Measurements from ENCODE around the gene ENTPD7.

The ENTPD7 gene

GRCh38 chr10:99660662-99661376 lies 1.5 kb downstream of the ENTPD7 start:
- Mint-ChIP-seq H3K4me1 (ENCODE audit: low read depth) (peaks cover 29% of the 10 kb centered on the region), H3K27ac (no peak overlapping the region), H3K27me3 (peaks cover 11% of the 10 kb centered on the region), H3K4me3 (no peak overlapping the region), H3K9me3 (no peaks in the 10 kb centered on the region), H3K36me3 (ENCODE audit: low read depth) (peaks cover 30% of the 10 kb centered on the region)
- no peak for DNase-seq

GRCh38 chr10:99661377-99661763 lies 2.1 kb downstream of the ENTPD7 start:
- peaks cover 33% of the 10 kb centered on the region for H3K36me3 Mint-ChIP-seq (ENCODE audit: low read depth)
- no peaks in the 10 kb centered on the region for H3K9me3 Mint-ChIP-seq
- no peak for DNase-seq
- peaks cover 6% of the 10 kb centered on the region for H3K27me3 Mint-ChIP-seq
- no peak overlapping the region for H3K27ac Mint-ChIP-seq
- no peak overlapping the region for H3K4me3 Mint-ChIP-seq
- peaks cover 29% of the 10 kb centered on the region for H3K4me1 Mint-ChIP-seq (ENCODE audit: low read depth)

GRCh38 chr10:99665304-99665703 lies 6.0 kb downstream of the ENTPD7 start:
- no peaks in the 10 kb centered on the region for H3K9me3 Mint-ChIP-seq
- DNase-seq, result no peak
- H3K36me3 Mint-ChIP-seq (ENCODE audit: low read depth), result peaks cover 41% of the 10 kb centered on the region
- H3K4me1 Mint-ChIP-seq (ENCODE audit: low read depth), result peaks cover 12% of the 10 kb centered on the region
- H3K27me3 Mint-ChIP-seq, result no peaks in the 10 kb centered on the region
- H3K4me3 Mint-ChIP-seq, result no peak overlapping the region
- H3K27ac Mint-ChIP-seq, result no peak overlapping the region

GRCh38 chr10:99667108-99667751 lies 7.9 kb downstream of the ENTPD7 start:
- DNase-seq, result no peak
- Mint-ChIP-seq H3K36me3 (ENCODE audit: low read depth) (peaks cover 36% of the 10 kb centered on the region), H3K27ac (no peak overlapping the region), H3K4me3 (no peak overlapping the region), H3K4me1 (ENCODE audit: low read depth) (no peaks in the 10 kb centered on the region), H3K27me3 (no peaks in the 10 kb centered on the region), H3K9me3 (no peaks in the 10 kb centered on the region)

- Mint-ChIP-seq H3K27me3 (no peaks in the 10 kb centered on the region), H3K36me3 (ENCODE audit: low read depth) (peaks cover 18% of the 10 kb centered on the region), H3K4me1 (ENCODE audit: low read depth) (peaks cover 4% of the 10 kb centered on the region), H3K9me3 (no peaks in the 10 kb centered on the region), H3K4me3 (no peak overlapping the region), H3K27ac (no peak overlapping the region)
- no peak for DNase-seq
Observed at GRCh38 chr10:99671386-99671785, 12.1 kb downstream of the ENTPD7 start.

GRCh38 chr10:99672884-99673283 lies 13.6 kb downstream of the ENTPD7 start:
- H3K36me3 Mint-ChIP-seq (ENCODE audit: low read depth), result peaks cover 12% of the 10 kb centered on the region

GRCh38 chr10:99673492-99673891 lies 14.2 kb downstream of the ENTPD7 start:
- H3K27me3 Mint-ChIP-seq, result no peaks in the 10 kb centered on the region
- H3K36me3 Mint-ChIP-seq (ENCODE audit: low read depth), result peaks cover 11% of the 10 kb centered on the region

More at GRCh38 chr10:99672884-99673283, 13.6 kb downstream of the ENTPD7 start:
- Mint-ChIP-seq H3K4me1 (ENCODE audit: low read depth) (peaks cover 8% of the 10 kb centered on the region), H3K27me3 (no peaks in the 10 kb centered on the region), H3K27ac (no peak overlapping the region), H3K9me3 (no peaks in the 10 kb centered on the region), H3K4me3 (no peak overlapping the region)
- no peak for DNase-seq

GRCh38 chr10:99674762-99675161 lies 15.5 kb downstream of the ENTPD7 start:
- H3K9me3 Mint-ChIP-seq, result no peaks in the 10 kb centered on the region
- no peak overlapping the region for H3K4me3 Mint-ChIP-seq
- no peaks in the 10 kb centered on the region for H3K27me3 Mint-ChIP-seq
- no peak for DNase-seq
- H3K27ac Mint-ChIP-seq, result no peak overlapping the region
- peaks cover 18% of the 10 kb centered on the region for H3K36me3 Mint-ChIP-seq (ENCODE audit: low read depth)
- peaks cover 9% of the 10 kb centered on the region for H3K4me1 Mint-ChIP-seq (ENCODE audit: low read depth)

More at GRCh38 chr10:99673492-99673891, 14.2 kb downstream of the ENTPD7 start:
- no peak overlapping the region for H3K4me3 Mint-ChIP-seq
- H3K27ac Mint-ChIP-seq, result no peak overlapping the region
- DNase-seq, result no peak
- no peaks in the 10 kb centered on the region for H3K9me3 Mint-ChIP-seq
- H3K4me1 Mint-ChIP-seq (ENCODE audit: low read depth), result peaks cover 8% of the 10 kb centered on the region

- Mint-ChIP-seq H3K4me3 (no peak overlapping the region), H3K36me3 (ENCODE audit: low read depth) (peaks cover 28% of the 10 kb centered on the region), H3K27me3 (no peaks in the 10 kb centered on the region), H3K9me3 (no peaks in the 10 kb centered on the region), H3K27ac (no peak overlapping the region), H3K4me1 (ENCODE audit: low read depth) (peaks cover 9% of the 10 kb centered on the region)
- no peak for DNase-seq
Observed at GRCh38 chr10:99676426-99676825, 17.1 kb downstream of the ENTPD7 start.

- peaks cover 9% of the 10 kb centered on the region for H3K4me1 Mint-ChIP-seq (ENCODE audit: low read depth)
- no peak for DNase-seq
- no peak overlapping the region for H3K27ac Mint-ChIP-seq
- H3K4me3 Mint-ChIP-seq, result no peak overlapping the region
- H3K36me3 Mint-ChIP-seq (ENCODE audit: low read depth), result peaks cover 31% of the 10 kb centered on the region
- H3K9me3 Mint-ChIP-seq, result no peaks in the 10 kb centered on the region
- no peaks in the 10 kb centered on the region for H3K27me3 Mint-ChIP-seq
Observed at GRCh38 chr10:99676895-99677294, 17.6 kb downstream of the ENTPD7 start.

- no peaks in the 10 kb centered on the region for H3K27me3 Mint-ChIP-seq
- H3K4me3 Mint-ChIP-seq, result no peak overlapping the region
- peaks cover 39% of the 10 kb centered on the region for H3K36me3 Mint-ChIP-seq (ENCODE audit: low read depth)
- H3K27ac Mint-ChIP-seq, result no peak overlapping the region
- H3K4me1 Mint-ChIP-seq (ENCODE audit: low read depth), result peaks cover 7% of the 10 kb centered on the region
- no peaks in the 10 kb centered on the region for H3K9me3 Mint-ChIP-seq
- no peak for DNase-seq
Observed at GRCh38 chr10:99678921-99679320, 19.6 kb downstream of the ENTPD7 start.

- H3K9me3 Mint-ChIP-seq, result no peaks in the 10 kb centered on the region
- no peak overlapping the region for H3K4me3 Mint-ChIP-seq
- H3K4me1 Mint-ChIP-seq (ENCODE audit: low read depth), result peaks cover 12% of the 10 kb centered on the region
- H3K27me3 Mint-ChIP-seq, result no peaks in the 10 kb centered on the region
- no peak overlapping the region for H3K27ac Mint-ChIP-seq
- H3K36me3 Mint-ChIP-seq (ENCODE audit: low read depth), result peaks cover 55% of the 10 kb centered on the region
- DNase-seq, result no peak
Observed at GRCh38 chr10:99681553-99681952, 22.2 kb downstream of the ENTPD7 start.

GRCh38 chr10:99682032-99682431 lies 22.7 kb downstream of the ENTPD7 start:
- Mint-ChIP-seq H3K36me3 (ENCODE audit: low read depth) (peaks cover 58% of the 10 kb centered on the region), H3K27me3 (no peaks in the 10 kb centered on the region), H3K4me3 (no peak overlapping the region), H3K27ac (no peak overlapping the region), H3K4me1 (ENCODE audit: low read depth) (peaks cover 9% of the 10 kb centered on the region), H3K9me3 (no peaks in the 10 kb centered on the region)
- no peak for DNase-seq

- DNase-seq, result no peak
- H3K9me3 Mint-ChIP-seq, result no peaks in the 10 kb centered on the region
- H3K27me3 Mint-ChIP-seq, result no peaks in the 10 kb centered on the region
- H3K36me3 Mint-ChIP-seq (ENCODE audit: low read depth), result peaks cover 60% of the 10 kb centered on the region
- H3K4me1 Mint-ChIP-seq (ENCODE audit: low read depth), result peaks cover 8% of the 10 kb centered on the region
- H3K27ac Mint-ChIP-seq, result no peak overlapping the region
- H3K4me3 Mint-ChIP-seq, result no peak overlapping the region
Observed at GRCh38 chr10:99682752-99683151, 23.4 kb downstream of the ENTPD7 start.

GRCh38 chr10:99685597-99685967 lies 26.3 kb downstream of the ENTPD7 start:
- Mint-ChIP-seq H3K36me3 (ENCODE audit: low read depth) (peaks cover 55% of the 10 kb centered on the region), H3K27ac (no peak overlapping the region), H3K4me3 (no peak overlapping the region), H3K4me1 (ENCODE audit: low read depth) (peaks cover 6% of the 10 kb centered on the region), H3K9me3 (no peaks in the 10 kb centered on the region), H3K27me3 (no peaks in the 10 kb centered on the region)
- DNase-seq, result no peak

Data from activated T-cell treated with anti-CD3 and anti-CD28 coated beads, Interleukin-2, amount 50 U/mL, for 24 hours (primary cell).